ENCODE results near the gene RHBDD3. TPM values are rescaled to one million over a fixed set of nuclear protein-coding genes. Genes with fewer than 3 reads are reported as not detected.

Gene RHBDD3
- total and polyA plus RNA-seq, 2 of the 4 experiments (the other 2 are of a cell fraction), result 5.7 to 21.5 TPM

GRCh38 chr22:29301716-29302401, 34.1 kb upstream of the RHBDD3 start:
- 91% methylated on average over 8 of the region's 17 CpGs; no CpG with 5 or more reads in 1 of the 2 experiments for WGBS, 2 experiments (ENCODE audit: extremely low coverage in 2 of 2, insufficient read length in 1 of 2)
- dilution Hi-C loops (cut with HindIII; ENCODE audit: low sequenced_read_pairs, unreplicated experiment) (no loop called here), intact Hi-C loops (cut with micrococcal nuclease) (no loop called here), in situ Hi-C loops (cut with MboI; ENCODE audit: low sequenced_read_pairs) (no loop called here)
- peaks cover 37% of the 10 kb centered on the region for H4K20me1 ChIP-seq (ENCODE audit: insufficient read depth, low read length)
- H2AFZ ChIP-seq (replicated peaks; ENCODE audit: low read length, poor library complexity), result no peak overlapping the region
- H2BK15ac ChIP-seq (ENCODE audit: low read depth, low read length), result no peak overlapping the region
- no peak overlapping the region for H3K18ac ChIP-seq (ENCODE audit: low read depth, low read length)
- CTCF ChIA-PET, result no interaction called here
- no peak overlapping the region for H2BK20ac ChIP-seq (ENCODE audit: low read depth, low read length)
- H3K4me3 ChIP-seq (ENCODE audit: insufficient read depth, low read depth, low read length), result no peak overlapping the region
- no peak overlapping the region for H4K8ac ChIP-seq (ENCODE audit: low read depth in 2 of 2, low read length in 2 of 2)
- H2AK9ac ChIP-seq (replicated peaks; ENCODE audit: low read depth, low read length, poor library complexity), result no peak overlapping the region
- H2BK120ac ChIP-seq (ENCODE audit: low read depth, low read length), result no peak overlapping the region
- H4K91ac ChIP-seq (ENCODE audit: insufficient read depth, low read depth, low read length), result no peak overlapping the region
- peaks cover 41% of the 10 kb centered on the region for H3K36me3 ChIP-seq (ENCODE audit: control insufficient read depth, insufficient read depth, low read length)
- peaks cover 10% of the 10 kb centered on the region for H3K9me1 ChIP-seq (ENCODE audit: insufficient read depth, low read length)
- H3K9me3 ChIP-seq (ENCODE audit: control insufficient read depth, insufficient read depth, low read length), result no peaks in the 10 kb centered on the region
- POLR2A ChIA-PET (ENCODE audit: unreplicated experiment), result no interaction called here
- no peak overlapping the region for H3K56ac ChIP-seq (ENCODE audit: extremely low read depth, insufficient read depth, low read length)
- no peak overlapping the region for H3K14ac ChIP-seq (replicated peaks; ENCODE audit: low read depth, low read length)
- H3K4me2 ChIP-seq (ENCODE audit: low read depth, low read length), result no peak overlapping the region
- no peak overlapping the region for H3K9ac ChIP-seq (ENCODE audit: low read depth, low read length)
- ATAC-seq (ENCODE audit: low read depth) (no peak), DNase-seq (no peak)
- no peak overlapping the region for H3K27ac ChIP-seq (ENCODE audit: insufficient read depth, low read length)
- no TSS peak for BruUV-seq (replicated peaks)
- peaks cover 9 to 21% of the 10 kb centered on the region in 2 experiments for H3K79me1 ChIP-seq (ENCODE audit: low read depth in 1 of 2, low read length in 2 of 2)
- TF ChIP-seq ELK1 (IDR thresholded peaks at IDR 0.05; ENCODE audit: borderline replicate concordance, low read depth, low read length) (no peak), CEBPB (IDR thresholded peaks at IDR 0.05; ENCODE audit: low read depth, low read length) (no peak), NFE2L2 (IDR thresholded peaks at IDR 0.05; ENCODE audit: low read depth, low read length) (no peak), RFX5 (IDR thresholded peaks at IDR 0.05; ENCODE audit: low read depth, low read length) (no peak)
- no peak overlapping the region for H3K23ac ChIP-seq (ENCODE audit: low read depth, low read length)
- H3K4me1 ChIP-seq (ENCODE audit: control insufficient read depth, insufficient read depth, low read length), result peaks cover 2% of the 10 kb centered on the region
- no peaks in the 10 kb centered on the region for H3K27me3 ChIP-seq (ENCODE audit: control insufficient read depth, insufficient read depth, low read length)
- no peak overlapping the region for H2AK5ac ChIP-seq (ENCODE audit: low read depth, low read length)
- no peak overlapping the region for H2BK5ac ChIP-seq (ENCODE audit: low read depth, low read length, poor library complexity, severe bottlenecking)
- no peak overlapping the region for H3K4ac ChIP-seq (ENCODE audit: low read depth, low read length)
- no peak overlapping the region for H4K5ac ChIP-seq (ENCODE audit: low read depth, low read length)

Measured in IMR-90 (cell line).